PFSK-1 (cell line): ENCODE results near the gene KIF6.

Source experiments
- FOXP2 ChIP-seq: optimal IDR thresholded peaks from 2 replicates; pipeline ENCODE3; 2011; ENCODE audit warnings: borderline replicate concordance, control low read depth, inconsistent platforms; ENCODE audit not compliant: insufficient read depth; ENCODE audit errors: extremely low read length, extremely low read depth
- POLR2AphosphoS5 ChIP-seq: IDR thresholded peaks from 2 replicates; pipeline ENCODE4 v1.6.1; 2012; ENCODE audit warnings: low read depth, mild to moderate bottlenecking, control low read depth, low read length, moderate library complexity
- SIN3A ChIP-seq: IDR thresholded peaks from 2 replicates; pipeline ENCODE4 v1.6.1; 2012; ENCODE audit warnings: mild to moderate bottlenecking, low read length, moderate library complexity, borderline replicate concordance; ENCODE audit not compliant: insufficient read depth
- TAF1 ChIP-seq: IDR thresholded peaks from 2 replicates; pipeline ENCODE4 v1.6.1; 2012; ENCODE audit warnings: low read length, control low read depth, borderline replicate concordance; ENCODE audit not compliant: insufficient read depth
- TF ChIP-seq, protein P1 (sequence below), 2 experiments: IDR thresholded peaks; 2 replicates each; pipeline versions ENCODE4 v1.6.1 to v1.8.0; 2011 to 2012; ENCODE audit warnings: low read depth in 2 of 2, low read length in 2 of 2, control low read depth in 1 of 2, inconsistent platforms in 1 of 2, mild to moderate bottlenecking in 1 of 2, moderate library complexity in 1 of 2; ENCODE audit not compliant: insufficient read depth in 1 of 2

Gene KIF6

DNA sequence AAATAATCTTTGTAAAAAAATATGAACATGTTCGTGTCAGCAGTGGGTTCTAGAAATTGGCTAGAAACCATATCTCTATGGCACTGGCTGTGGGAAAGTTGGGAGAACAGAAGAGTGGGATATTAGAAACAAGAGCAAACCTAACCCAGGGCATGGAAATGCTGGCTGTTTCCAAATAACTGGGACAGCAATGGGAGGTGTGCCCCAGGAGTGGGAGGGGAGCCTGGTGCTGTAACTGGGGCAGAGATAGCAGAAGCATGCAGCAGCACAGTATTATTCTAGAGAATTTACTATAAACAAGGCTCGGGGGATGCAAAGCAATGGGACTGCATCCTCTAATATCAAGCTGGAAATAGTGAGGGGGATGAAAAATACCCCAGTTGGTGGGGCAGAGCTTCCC, 175.0 kb downstream of the KIF6 start:
- TF ChIP-seq FOXP2 (no peak), SIN3A (no peak), TAF1 (no peak), POLR2AphosphoS5 (no peak)
- TF ChIP-seq, protein P1, sequence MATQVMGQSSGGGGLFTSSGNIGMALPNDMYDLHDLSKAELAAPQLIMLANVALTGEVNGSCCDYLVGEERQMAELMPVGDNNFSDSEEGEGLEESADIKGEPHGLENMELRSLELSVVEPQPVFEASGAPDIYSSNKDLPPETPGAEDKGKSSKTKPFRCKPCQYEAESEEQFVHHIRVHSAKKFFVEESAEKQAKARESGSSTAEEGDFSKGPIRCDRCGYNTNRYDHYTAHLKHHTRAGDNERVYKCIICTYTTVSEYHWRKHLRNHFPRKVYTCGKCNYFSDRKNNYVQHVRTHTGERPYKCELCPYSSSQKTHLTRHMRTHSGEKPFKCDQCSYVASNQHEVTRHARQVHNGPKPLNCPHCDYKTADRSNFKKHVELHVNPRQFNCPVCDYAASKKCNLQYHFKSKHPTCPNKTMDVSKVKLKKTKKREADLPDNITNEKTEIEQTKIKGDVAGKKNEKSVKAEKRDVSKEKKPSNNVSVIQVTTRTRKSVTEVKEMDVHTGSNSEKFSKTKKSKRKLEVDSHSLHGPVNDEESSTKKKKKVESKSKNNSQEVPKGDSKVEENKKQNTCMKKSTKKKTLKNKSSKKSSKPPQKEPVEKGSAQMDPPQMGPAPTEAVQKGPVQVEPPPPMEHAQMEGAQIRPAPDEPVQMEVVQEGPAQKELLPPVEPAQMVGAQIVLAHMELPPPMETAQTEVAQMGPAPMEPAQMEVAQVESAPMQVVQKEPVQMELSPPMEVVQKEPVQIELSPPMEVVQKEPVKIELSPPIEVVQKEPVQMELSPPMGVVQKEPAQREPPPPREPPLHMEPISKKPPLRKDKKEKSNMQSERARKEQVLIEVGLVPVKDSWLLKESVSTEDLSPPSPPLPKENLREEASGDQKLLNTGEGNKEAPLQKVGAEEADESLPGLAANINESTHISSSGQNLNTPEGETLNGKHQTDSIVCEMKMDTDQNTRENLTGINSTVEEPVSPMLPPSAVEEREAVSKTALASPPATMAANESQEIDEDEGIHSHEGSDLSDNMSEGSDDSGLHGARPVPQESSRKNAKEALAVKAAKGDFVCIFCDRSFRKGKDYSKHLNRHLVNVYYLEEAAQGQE (IDR thresholded peaks at IDR 0.05; ENCODE audit: insufficient read depth in 1 of 2, low read depth in 2 of 2, low read length in 2 of 2): no peak

DNA sequence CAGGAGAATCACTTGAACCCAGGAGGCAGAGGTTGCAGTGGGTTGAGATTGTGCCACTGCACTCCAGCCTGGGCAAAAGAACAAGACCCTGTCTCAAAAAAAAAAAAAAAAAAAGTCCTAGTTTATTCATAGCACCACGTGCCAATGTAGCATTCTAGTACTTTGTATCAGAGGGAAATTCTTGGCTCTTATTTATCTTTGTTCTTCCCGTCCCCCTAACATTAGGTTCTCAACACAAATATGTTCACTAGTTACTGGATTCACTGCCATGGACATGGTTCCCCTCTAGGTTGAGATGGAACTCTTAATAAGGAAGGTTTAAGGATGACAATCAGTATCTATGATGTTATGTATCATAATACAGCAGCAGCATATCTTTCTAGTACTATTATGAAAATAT, 178.5 kb downstream of the KIF6 start:
- TF ChIP-seq, protein P1 (IDR thresholded peaks at IDR 0.05; ENCODE audit: insufficient read depth in 1 of 2, low read depth in 2 of 2, low read length in 2 of 2): no peak
- TF ChIP-seq FOXP2: no peak
- no peak for TF ChIP-seq SIN3A
- no peak for TF ChIP-seq POLR2AphosphoS5
- TF ChIP-seq TAF1: no peak

DNA sequence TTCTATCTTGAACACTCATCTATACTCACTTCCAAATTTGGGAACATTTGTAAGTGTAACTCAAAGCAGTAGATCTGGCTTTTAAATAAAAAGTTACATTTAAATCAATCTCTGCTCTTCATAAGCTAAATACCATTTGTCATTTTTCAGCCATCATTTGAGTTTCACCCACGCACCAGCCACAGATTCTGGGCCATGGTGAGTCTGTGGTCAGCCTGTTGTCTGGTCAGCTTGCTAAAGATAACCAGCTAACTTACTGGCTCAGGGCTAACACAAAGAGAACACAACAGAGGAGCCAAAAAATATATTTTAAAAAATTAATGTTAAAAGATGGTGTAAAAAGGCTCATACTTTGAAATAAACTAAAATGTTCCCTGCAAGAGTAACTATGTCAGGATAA, 181.3 kb downstream of the KIF6 start:
- no peak for TF ChIP-seq TAF1
- no peak for TF ChIP-seq POLR2AphosphoS5
- TF ChIP-seq, protein P1 (IDR thresholded peaks at IDR 0.05; ENCODE audit: insufficient read depth in 1 of 2, low read depth in 2 of 2, low read length in 2 of 2): no peak
- no peak for TF ChIP-seq SIN3A
- no peak for TF ChIP-seq FOXP2

DNA sequence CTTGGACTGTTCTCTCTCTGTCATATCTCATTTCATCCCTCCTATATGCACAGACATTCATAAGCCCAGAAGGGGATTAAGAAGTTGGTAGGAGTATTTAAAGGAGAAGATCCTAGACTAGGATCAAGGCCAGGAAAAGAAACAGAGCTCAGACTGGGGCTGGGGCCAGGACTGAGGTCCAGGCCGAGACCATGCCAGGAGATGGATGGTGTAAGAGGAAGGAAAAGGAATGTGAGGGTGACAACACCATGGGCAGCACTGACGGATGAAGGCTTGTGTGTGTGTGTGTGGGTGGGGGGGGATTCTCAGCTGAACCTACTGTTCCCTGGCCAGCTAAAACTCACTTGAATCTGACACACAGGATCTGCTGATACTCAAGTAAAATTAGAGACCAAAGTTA, 182.1 kb downstream of the KIF6 start:
- TF ChIP-seq SIN3A: no peak
- TF ChIP-seq FOXP2: no peak
- TF ChIP-seq POLR2AphosphoS5: no peak

DNA sequence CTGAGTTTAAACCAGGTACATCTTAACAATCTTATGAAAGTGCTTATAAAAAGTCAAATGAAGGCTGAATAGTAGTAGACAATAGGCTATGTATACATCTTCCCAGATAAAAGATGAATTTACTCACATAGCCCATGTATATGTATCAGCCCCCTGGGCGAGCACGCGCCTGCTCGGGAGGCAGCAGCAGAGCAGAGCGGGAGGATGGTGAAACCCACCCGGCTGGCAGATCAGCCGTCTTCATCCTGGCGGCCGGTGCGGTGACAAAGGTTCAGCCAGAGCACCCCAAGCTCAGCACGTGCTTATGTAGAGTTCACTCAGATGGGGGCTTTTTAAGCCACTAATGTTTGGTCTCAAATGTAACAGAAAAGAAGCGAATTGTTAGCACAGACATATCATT, 184.8 kb downstream of the KIF6 start:
- TF ChIP-seq FOXP2: no peak
- TF ChIP-seq SIN3A: no peak
- TF ChIP-seq, protein P1 (IDR thresholded peaks at IDR 0.05; ENCODE audit: insufficient read depth in 1 of 2, low read depth in 2 of 2, low read length in 2 of 2): no peak
- TF ChIP-seq TAF1: no peak
- no peak for TF ChIP-seq POLR2AphosphoS5
